Measurements from ENCODE around the gene CD3D. TPM values are rescaled to one million over a fixed set of nuclear protein-coding genes. Genes with fewer than 3 reads are reported as not detected.
"Not testable (repeated sequence)": the region's sequence is repeated elsewhere in the genome, so short reads cannot be mapped to it uniquely, and the experiment has no call there.

The CD3D gene
- total RNA-seq, 1 experiment from 2014 or later: not detected

GRCh38 chr11:118310781-118311485 is 31.6 kb downstream of the CD3D start:
- H3K4me1 Mint-ChIP-seq (ENCODE audit: low read depth, unreplicated experiment): peaks cover 11% of the 10 kb centered on the region
- CTCF ChIA-PET: interaction anchor here (1.4 kb wide), 1 partner anchor 113 kb away, joined by 5 read pairs; no protein-coding TSS in a partner anchor
- no peaks in the 10 kb centered on the region for H3K9me3 Mint-ChIP-seq (ENCODE audit: low read depth, unreplicated experiment)
- no peak overlapping the region for H3K27ac Mint-ChIP-seq (ENCODE audit: unreplicated experiment)
- H3K4me3 Mint-ChIP-seq (ENCODE audit: low read depth, unreplicated experiment): no peak overlapping the region
- no peak for DNase-seq
- peaks cover 14% of the 10 kb centered on the region for H3K27me3 Mint-ChIP-seq (ENCODE audit: unreplicated experiment)
- TF ChIP-seq, protein P1, sequence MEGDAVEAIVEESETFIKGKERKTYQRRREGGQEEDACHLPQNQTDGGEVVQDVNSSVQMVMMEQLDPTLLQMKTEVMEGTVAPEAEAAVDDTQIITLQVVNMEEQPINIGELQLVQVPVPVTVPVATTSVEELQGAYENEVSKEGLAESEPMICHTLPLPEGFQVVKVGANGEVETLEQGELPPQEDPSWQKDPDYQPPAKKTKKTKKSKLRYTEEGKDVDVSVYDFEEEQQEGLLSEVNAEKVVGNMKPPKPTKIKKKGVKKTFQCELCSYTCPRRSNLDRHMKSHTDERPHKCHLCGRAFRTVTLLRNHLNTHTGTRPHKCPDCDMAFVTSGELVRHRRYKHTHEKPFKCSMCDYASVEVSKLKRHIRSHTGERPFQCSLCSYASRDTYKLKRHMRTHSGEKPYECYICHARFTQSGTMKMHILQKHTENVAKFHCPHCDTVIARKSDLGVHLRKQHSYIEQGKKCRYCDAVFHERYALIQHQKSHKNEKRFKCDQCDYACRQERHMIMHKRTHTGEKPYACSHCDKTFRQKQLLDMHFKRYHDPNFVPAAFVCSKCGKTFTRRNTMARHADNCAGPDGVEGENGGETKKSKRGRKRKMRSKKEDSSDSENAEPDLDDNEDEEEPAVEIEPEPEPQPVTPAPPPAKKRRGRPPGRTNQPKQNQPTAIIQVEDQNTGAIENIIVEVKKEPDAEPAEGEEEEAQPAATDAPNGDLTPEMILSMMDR (IDR thresholded peaks at IDR 0.05; ENCODE audit: unreplicated experiment): no peak
- intact Hi-C loops (cut with micrococcal nuclease; ENCODE audit: unreplicated experiment): no loop called here
- no peaks in the 10 kb centered on the region for H3K36me3 Mint-ChIP-seq (ENCODE audit: insufficient read depth, unreplicated experiment)
- BruUV-seq (replicated peaks): no TSS peak

DNA sequence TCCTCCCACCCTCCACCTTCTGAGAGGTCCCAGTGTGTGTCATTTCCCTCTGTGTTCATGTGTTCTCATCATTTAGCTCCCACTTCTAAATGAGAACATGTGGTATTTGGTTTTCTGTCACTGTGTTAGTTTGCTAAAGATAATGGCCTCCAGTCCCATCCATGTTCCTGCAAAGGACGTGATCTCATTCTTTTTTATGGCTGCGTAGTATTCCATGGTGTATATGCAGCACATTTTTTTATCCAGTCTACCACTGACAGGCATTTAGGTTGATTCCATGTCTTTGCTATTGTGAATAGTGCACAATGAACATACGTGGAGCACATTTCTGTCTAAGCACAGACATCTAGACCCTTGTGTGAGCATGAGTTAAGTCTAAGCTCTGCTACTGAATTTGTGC is 32.2 kb downstream of the CD3D start:
- TF ChIP-seq, protein P1 (IDR thresholded peaks at IDR 0.05; ENCODE audit: unreplicated experiment): no peak
- Mint-ChIP-seq H3K27me3 (ENCODE audit: unreplicated experiment) (peaks cover 14% of the 10 kb centered on the region), H3K27ac (ENCODE audit: unreplicated experiment) (no peak overlapping the region), H3K9me3 (ENCODE audit: low read depth, unreplicated experiment) (no peaks in the 10 kb centered on the region), H3K4me3 (ENCODE audit: low read depth, unreplicated experiment) (no peak overlapping the region), H3K4me1 (ENCODE audit: low read depth, unreplicated experiment) (peaks cover 5% of the 10 kb centered on the region), H3K36me3 (ENCODE audit: insufficient read depth, unreplicated experiment) (no peaks in the 10 kb centered on the region)
- DNase-seq: no peak
- intact Hi-C loops (cut with micrococcal nuclease; ENCODE audit: unreplicated experiment): no loop called here
- BruUV-seq (replicated peaks): no TSS peak
- CTCF ChIA-PET: interaction anchor here (0.6 kb wide), 1 partner anchor 141 kb away, joined by 4 read pairs; no protein-coding TSS in a partner anchor

DNA sequence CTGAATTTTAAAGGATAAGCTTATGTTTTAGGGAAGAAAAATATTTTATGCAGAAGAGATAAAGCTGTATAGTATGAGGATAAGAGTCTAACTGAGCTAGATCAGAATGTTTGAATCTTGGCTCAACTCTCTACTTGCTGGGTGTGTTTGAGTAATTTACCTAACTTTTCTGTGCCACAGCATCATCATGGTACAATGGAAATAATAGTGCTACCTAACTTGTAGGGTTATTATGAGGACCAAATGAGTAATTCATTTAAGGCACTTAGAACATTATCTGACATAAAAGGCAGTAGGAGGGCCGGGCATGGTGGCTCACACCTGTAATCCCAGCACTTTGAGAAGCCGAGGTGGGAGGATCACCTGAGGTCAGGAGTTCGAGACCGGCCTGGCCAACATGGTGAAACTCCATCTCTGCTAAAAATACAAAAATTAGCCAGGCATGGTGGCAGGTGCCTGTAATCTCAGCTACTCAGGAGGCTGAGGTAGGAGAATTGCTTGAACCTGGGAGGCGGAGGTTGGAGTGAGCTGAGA is 33.4 kb downstream of the CD3D start:
- intact Hi-C loops (cut with micrococcal nuclease; ENCODE audit: unreplicated experiment); H3K27ac Mint-ChIP-seq (ENCODE audit: unreplicated experiment); H3K4me3 Mint-ChIP-seq (ENCODE audit: low read depth, unreplicated experiment); H3K9me3 Mint-ChIP-seq (ENCODE audit: low read depth, unreplicated experiment); BruUV-seq (replicated peaks); H3K36me3 Mint-ChIP-seq (ENCODE audit: insufficient read depth, unreplicated experiment); H3K4me1 Mint-ChIP-seq (ENCODE audit: low read depth, unreplicated experiment); DNase-seq: not testable (repeated sequence)
- CTCF ChIA-PET: interaction anchor here (1.4 kb wide), 1 partner anchor 14 kb away, joined by 3 read pairs; no protein-coding TSS in a partner anchor
- H3K27me3 Mint-ChIP-seq (ENCODE audit: unreplicated experiment): peaks cover 14% of the 10 kb centered on the region

DNA sequence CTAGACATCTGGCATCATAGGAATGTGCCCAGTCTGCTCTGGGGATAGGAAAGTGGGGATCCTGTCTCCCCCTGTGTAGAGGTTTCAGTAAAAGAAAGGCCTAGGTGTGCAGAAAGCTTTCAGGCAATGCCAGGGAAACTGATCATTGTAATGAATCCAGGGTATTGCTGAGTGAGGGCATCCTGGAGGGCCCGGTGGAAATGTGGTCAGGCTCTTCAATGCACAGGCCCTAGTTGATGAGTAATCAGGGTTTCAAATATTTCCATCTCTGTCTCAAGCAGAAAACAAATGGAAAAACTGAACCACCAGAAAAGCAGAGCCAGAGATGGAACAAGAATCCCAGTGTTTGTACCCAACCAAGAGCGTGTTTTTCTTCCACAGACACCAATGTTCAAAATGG is 35.9 kb downstream of the CD3D start:
- intact Hi-C loops (cut with micrococcal nuclease; ENCODE audit: unreplicated experiment): no loop called here
- H3K4me3 Mint-ChIP-seq (ENCODE audit: low read depth, unreplicated experiment): no peak overlapping the region
- H3K27me3 Mint-ChIP-seq (ENCODE audit: unreplicated experiment): peaks cover 25% of the 10 kb centered on the region

More for the DNA sequence above, 35.9 kb downstream of the CD3D start:
- no TSS peak for BruUV-seq (replicated peaks)
- H3K27ac Mint-ChIP-seq (ENCODE audit: unreplicated experiment): no peak overlapping the region
- no peak for DNase-seq
- no peaks in the 10 kb centered on the region for H3K36me3 Mint-ChIP-seq (ENCODE audit: insufficient read depth, unreplicated experiment)
- H3K9me3 Mint-ChIP-seq (ENCODE audit: low read depth, unreplicated experiment): no peaks in the 10 kb centered on the region
- TF ChIP-seq, protein P1 (IDR thresholded peaks at IDR 0.05; ENCODE audit: unreplicated experiment): no peak
- CTCF ChIA-PET: interaction anchor here (0.5 kb wide), 1 partner anchor 28 kb away, joined by 5 read pairs; no protein-coding TSS in a partner anchor
- no peaks in the 10 kb centered on the region for H3K4me1 Mint-ChIP-seq (ENCODE audit: low read depth, unreplicated experiment)
